Fibroblast of the aortic adventitia (primary cell): ENCODE results near the gene AIM2. TPM values are rescaled to one million over a fixed set of nuclear protein-coding genes. Genes with fewer than 3 reads are reported as not detected.
A peak's percentile ranks its signal among the peaks of the same experiment; 100 is the strongest.

Experiments used
- DNase-seq: peaks from one replicate; pipeline ENCODE4 v3.0.0-alpha.2; 2010; ENCODE audit warnings: low read depth
- H3K4me3 ChIP-seq: 2 replicates; pipeline ENCODE4 v1.5.1; 2011; ENCODE audit warnings: low read depth, mild to moderate bottlenecking, control low read depth, low read length, moderate library complexity
- CTCF ChIP-seq: IDR thresholded peaks from 2 replicates; pipeline ENCODE4 v1.5.1; 2011; ENCODE audit warnings: mild to moderate bottlenecking, low read length, control low read depth, inconsistent platforms; ENCODE audit not compliant: insufficient read depth
- total RNA-seq: library from RNA; depleted of rRNA; stranded (reverse); fragments of >200 nt; gene quantifications from 2 replicates; pipeline ENCODE4 v1.2.3, GENCODE V29; 2012; ENCODE audit warnings: low replicate concordance

AIM2 gene
- total RNA-seq, 1 donor: not detected

- peak; percentile 89 for DNase-seq
- TF ChIP-seq CTCF: peak; percentile 7
- peak overlapping the region; percentile 26 for H3K4me3 ChIP-seq
Measured at GRCh38 chr1:159015440-159015909, 61.1 kb downstream of the AIM2 start.

DNA sequence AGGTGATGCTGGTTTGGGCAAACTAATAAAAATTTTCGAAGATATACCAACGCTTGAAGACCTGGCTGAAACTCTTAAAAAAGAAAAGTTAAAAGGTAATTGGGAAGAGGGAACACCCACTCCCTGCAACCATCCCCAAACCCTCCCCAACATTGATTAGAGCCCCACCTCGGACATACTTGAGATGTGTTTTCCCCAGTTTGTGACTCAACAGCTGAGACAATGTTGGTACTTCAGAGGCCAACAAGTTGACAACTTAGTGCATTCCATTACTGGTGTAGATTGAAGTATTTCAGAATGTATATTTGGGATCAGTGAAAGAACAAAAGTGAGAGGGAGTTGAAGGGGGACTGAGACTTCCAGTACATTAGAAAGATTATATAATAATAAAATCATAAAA lies 61.7 kb downstream of the AIM2 start:
- no peak overlapping the region for H3K4me3 ChIP-seq
- no peak for TF ChIP-seq CTCF
- DNase-seq: no peak

GRCh38 chr1:159014003-159014571 lies 62.5 kb downstream of the AIM2 start:
- H3K4me3 ChIP-seq: no peak overlapping the region
- TF ChIP-seq CTCF: no peak
- DNase-seq: no peak

- peak; percentile 25 for DNase-seq
- H3K4me3 ChIP-seq: peak overlapping the region; percentile 79
- TF ChIP-seq CTCF: no peak
Measured at GRCh38 chr1:159012495-159012894, 64.1 kb downstream of the AIM2 start.

Other genes with a start within 250 kb of the AIM2 start
- not detected in 2 replicates for gene MNDA, start 245.4 kb downstream of the AIM2 start, total RNA-seq
- gene PYHIN1, start 145.2 kb downstream of the AIM2 start, total RNA-seq: 1.6 TPM in 1 of 2 replicates, not detected in the other
- 202 and 358 TPM in 2 replicates for gene IFI16, start 66.9 kb downstream of the AIM2 start, total RNA-seq
- 6.0 TPM in 1 of 2 replicates, not detected in the other for gene CADM3, start 94.8 kb upstream of the AIM2 start, total RNA-seq
- not detected in 2 replicates for gene ACKR1, start 128.1 kb upstream of the AIM2 start, total RNA-seq
- not detected in 2 replicates for gene FCER1A, start 225.6 kb upstream of the AIM2 start, total RNA-seq